Stimulated activated CD4-positive, alpha-beta T cell treated with anti-CD3 and anti-CD28 coated beads, Interleukin-12 subunit alpha, Interleukin-12 subunit beta, amount 100 ng/mL, for 4 hours (primary cell): ENCODE data around the gene AFF3.

Experiments
- DNase-seq: peaks from one replicate; pipeline ENCODE4 v3.0.0-alpha.2; 2020

Gene AFF3

GRCh38 chr2:99651930-99652670 lies 490.3 kb downstream of the AFF3 start:
- no peak for DNase-seq

- no peak for DNase-seq
Measured at GRCh38 chr2:99648906-99649789, 493.2 kb downstream of the AFF3 start.

- no peak for DNase-seq
Measured at GRCh38 chr2:99648178-99648844, 494.1 kb downstream of the AFF3 start.

GRCh38 chr2:99645960-99646359 lies 496.4 kb downstream of the AFF3 start:
- DNase-seq = no peak

- no peak for DNase-seq
Measured at GRCh38 chr2:99644419-99644787, 498.0 kb downstream of the AFF3 start.

- no peak for DNase-seq
Measured at GRCh38 chr2:99643787-99644418, 498.5 kb downstream of the AFF3 start.

- no peak for DNase-seq
Measured at GRCh38 chr2:99641999-99642398, 500.4 kb downstream of the AFF3 start.

GRCh38 chr2:99640635-99641151 lies 501.7 kb downstream of the AFF3 start:
- no peak for DNase-seq

GRCh38 chr2:99638791-99639190 lies 503.6 kb downstream of the AFF3 start:
- DNase-seq = no peak

- no peak for DNase-seq
Measured at GRCh38 chr2:99637159-99637697, 505.2 kb downstream of the AFF3 start.

- DNase-seq = no peak
Measured at GRCh38 chr2:99636144-99637034, 506.0 kb downstream of the AFF3 start.

- no peak for DNase-seq
Measured at GRCh38 chr2:99635710-99636109, 506.7 kb downstream of the AFF3 start.

GRCh38 chr2:99634234-99634633 lies 508.2 kb downstream of the AFF3 start:
- no peak for DNase-seq

GRCh38 chr2:99631700-99632099 lies 510.7 kb downstream of the AFF3 start:
- DNase-seq = no peak

GRCh38 chr2:99629320-99629719 lies 513.1 kb downstream of the AFF3 start:
- no peak for DNase-seq

GRCh38 chr2:99626158-99626557 lies 516.2 kb downstream of the AFF3 start:
- no peak for DNase-seq

GRCh38 chr2:99624677-99625076 lies 517.7 kb downstream of the AFF3 start:
- DNase-seq = no peak

- no peak for DNase-seq
Measured at GRCh38 chr2:99623613-99624012, 518.8 kb downstream of the AFF3 start.

- no peak for DNase-seq
Measured at GRCh38 chr2:99623035-99623434, 519.4 kb downstream of the AFF3 start.

- DNase-seq = no peak
Measured at GRCh38 chr2:99622534-99622933, 519.9 kb downstream of the AFF3 start.

- DNase-seq = no peak
Measured at GRCh38 chr2:99621774-99622173, 520.6 kb downstream of the AFF3 start.

- DNase-seq = no peak
Measured at GRCh38 chr2:99621106-99621505, 521.3 kb downstream of the AFF3 start.
